ENCODE measurements around the gene ABCD2.

The ABCD2 gene

DNA sequence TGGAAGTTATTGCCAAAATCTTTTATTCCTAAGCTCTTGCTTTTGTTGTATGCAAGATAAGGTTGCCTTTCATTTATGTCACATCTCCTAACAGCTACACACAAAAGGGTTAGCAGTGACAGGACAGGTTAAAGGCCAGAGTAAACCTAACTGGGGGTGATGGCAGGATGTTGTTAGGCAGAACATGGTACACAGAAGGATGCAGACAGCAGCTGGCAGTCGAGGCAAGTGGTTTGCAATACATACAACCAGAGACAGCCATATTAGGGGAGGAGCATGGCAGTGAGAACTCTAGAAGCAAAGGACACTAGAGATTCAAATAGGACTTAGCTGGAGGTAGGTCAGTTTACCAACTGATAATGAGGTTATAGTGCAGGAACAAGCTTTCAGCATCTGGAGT, 2.7 kb upstream of the ABCD2 start:
- ChIA-PET POLR2A (ENCODE audit: low non-redundant PET) (no interaction called here), CTCF (interaction anchor here (0.6 kb wide), 1 partner anchor 204 kb away, joined by 3 read pairs; no protein-coding TSS in a partner anchor)
- no peak overlapping the region for H3K27ac ChIP-seq
- TF ChIP-seq, protein P1, sequence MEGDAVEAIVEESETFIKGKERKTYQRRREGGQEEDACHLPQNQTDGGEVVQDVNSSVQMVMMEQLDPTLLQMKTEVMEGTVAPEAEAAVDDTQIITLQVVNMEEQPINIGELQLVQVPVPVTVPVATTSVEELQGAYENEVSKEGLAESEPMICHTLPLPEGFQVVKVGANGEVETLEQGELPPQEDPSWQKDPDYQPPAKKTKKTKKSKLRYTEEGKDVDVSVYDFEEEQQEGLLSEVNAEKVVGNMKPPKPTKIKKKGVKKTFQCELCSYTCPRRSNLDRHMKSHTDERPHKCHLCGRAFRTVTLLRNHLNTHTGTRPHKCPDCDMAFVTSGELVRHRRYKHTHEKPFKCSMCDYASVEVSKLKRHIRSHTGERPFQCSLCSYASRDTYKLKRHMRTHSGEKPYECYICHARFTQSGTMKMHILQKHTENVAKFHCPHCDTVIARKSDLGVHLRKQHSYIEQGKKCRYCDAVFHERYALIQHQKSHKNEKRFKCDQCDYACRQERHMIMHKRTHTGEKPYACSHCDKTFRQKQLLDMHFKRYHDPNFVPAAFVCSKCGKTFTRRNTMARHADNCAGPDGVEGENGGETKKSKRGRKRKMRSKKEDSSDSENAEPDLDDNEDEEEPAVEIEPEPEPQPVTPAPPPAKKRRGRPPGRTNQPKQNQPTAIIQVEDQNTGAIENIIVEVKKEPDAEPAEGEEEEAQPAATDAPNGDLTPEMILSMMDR (conservative IDR thresholded peaks at IDR 0.05; ENCODE audit: low read depth): no peak
- no peak for DNase-seq (ENCODE audit: low spot score)

DNA sequence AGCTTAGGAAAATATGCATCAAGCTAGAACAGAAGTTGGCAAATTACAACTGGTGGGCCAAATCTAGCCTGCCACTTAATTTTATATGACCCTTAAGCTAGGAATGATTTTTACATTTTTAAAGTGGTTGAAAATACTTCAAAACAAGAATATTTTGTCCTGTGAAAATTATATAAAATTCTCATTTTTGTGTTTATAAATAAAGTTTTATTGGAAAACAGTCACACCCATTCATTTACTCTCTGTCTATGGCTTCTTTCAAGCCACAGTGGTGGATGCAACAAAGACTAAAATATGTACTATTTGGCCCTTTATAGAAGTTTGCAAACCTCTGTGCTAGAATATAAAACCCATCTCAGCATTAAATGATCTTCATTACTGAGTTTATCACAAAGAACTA, 2.1 kb upstream of the ABCD2 start:
- DNase-seq (ENCODE audit: low spot score): no peak
- CTCF ChIA-PET: no interaction called here
- H3K27ac ChIP-seq: no peak overlapping the region
- TF ChIP-seq, protein P1 (conservative IDR thresholded peaks at IDR 0.05; ENCODE audit: low read depth): no peak
- POLR2A ChIA-PET (ENCODE audit: low non-redundant PET): no interaction called here

DNA sequence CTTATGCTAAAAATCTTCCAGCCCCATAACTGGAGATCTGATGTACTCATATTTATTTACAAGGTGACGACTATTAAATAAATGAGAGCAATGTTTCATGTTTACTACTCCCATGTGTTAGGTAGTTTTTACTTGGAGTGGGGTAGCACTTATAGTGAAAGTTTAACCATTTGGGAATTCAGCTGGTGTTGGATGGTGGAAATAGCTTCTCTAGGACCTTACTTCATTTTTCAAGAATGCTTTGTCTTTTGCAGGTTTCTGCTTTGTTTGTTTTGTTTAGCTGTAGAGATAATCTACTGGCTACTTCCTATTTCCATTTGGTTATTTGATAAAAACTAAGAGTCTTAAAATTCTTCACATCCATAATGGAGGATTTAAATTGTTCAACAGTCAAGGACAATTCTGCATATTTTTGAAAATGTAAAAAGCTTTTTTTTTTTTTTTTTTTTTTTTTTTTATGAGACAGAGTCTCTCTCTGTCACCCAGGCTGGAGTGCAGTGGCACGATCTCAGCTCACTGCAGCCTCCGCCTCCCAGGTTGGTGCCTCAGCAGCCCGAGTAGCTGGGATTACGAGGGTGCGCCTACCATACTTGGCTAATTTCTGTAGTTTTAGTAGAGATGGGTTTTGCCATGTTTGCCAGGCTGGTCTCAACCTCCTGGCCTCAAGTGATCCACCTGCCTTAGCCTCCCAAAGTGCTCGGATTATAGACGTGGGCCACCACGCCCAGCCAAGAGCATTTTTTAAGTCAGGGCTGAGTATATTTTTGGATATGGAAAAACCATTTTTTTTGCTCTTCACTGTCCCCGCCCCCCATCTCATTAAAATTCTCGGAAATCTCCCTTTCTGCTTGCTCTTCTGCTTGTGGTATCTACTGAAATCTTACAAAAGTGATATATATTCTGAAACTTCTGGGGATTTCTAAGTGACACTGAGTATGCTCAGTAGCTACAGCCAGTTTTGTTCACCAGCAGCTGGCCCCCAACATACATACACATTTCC, 1.4 kb upstream of the ABCD2 start:
- POLR2A ChIA-PET (ENCODE audit: low non-redundant PET): no interaction called here
- DNase-seq (ENCODE audit: low spot score): no peak
- TF ChIP-seq, protein P1 (conservative IDR thresholded peaks at IDR 0.05; ENCODE audit: low read depth): no peak
- CTCF ChIA-PET: interaction anchor here (0.6 kb wide), 1 partner anchor 50 kb away, joined by 4 read pairs; no protein-coding TSS in a partner anchor
- H3K27ac ChIP-seq: no peak overlapping the region

DNA sequence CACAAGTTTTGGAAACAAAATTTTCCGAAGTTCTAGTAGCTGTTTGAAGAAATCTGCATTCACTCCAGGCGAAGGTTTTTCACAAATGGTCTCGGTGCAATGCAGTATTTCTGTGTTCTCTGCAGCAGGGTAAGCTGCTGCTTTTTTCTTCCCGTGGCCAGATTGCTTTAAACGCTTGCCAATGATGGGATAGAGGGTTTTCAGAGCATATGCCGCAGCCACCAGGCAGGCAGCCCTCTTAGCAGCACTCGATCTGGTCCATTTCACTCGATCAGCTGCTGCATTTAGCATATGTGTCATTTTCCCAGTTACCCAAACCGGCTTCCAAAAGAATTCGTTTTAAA, 315 bp downstream of the ABCD2 start:
- peak overlapping the region; percentile 61 for H3K27ac ChIP-seq
- CTCF ChIA-PET: no interaction called here
- POLR2A ChIA-PET (ENCODE audit: low non-redundant PET): no interaction called here
- TF ChIP-seq, protein P1 (conservative IDR thresholded peaks at IDR 0.05; ENCODE audit: low read depth): no peak
- DNase-seq (ENCODE audit: low spot score): no peak

DNA sequence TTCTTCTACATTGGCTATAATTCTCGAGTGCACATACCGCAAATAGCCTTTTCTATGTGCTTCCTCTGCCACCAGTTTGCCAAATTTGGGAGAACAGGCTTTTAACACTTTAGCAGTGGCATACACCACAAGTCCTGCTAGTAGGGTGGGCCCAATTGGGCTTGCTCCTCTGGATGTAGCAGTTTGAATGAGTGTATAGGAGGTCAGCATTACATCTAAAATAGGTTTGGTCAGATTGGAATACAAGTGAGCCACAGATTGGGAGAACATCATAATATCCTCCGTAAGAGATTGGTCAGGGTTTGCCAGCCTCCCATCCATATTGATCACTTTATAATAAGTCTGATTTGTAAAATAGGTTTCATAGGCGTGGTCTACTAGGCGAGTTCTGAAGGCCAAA, 902 bp downstream of the ABCD2 start:
- ChIA-PET POLR2A (ENCODE audit: low non-redundant PET) (no interaction called here), CTCF (no interaction called here)
- H3K27ac ChIP-seq: no peak overlapping the region
- no peak for DNase-seq (ENCODE audit: low spot score)
- TF ChIP-seq, protein P1 (conservative IDR thresholded peaks at IDR 0.05; ENCODE audit: low read depth): no peak

DNA sequence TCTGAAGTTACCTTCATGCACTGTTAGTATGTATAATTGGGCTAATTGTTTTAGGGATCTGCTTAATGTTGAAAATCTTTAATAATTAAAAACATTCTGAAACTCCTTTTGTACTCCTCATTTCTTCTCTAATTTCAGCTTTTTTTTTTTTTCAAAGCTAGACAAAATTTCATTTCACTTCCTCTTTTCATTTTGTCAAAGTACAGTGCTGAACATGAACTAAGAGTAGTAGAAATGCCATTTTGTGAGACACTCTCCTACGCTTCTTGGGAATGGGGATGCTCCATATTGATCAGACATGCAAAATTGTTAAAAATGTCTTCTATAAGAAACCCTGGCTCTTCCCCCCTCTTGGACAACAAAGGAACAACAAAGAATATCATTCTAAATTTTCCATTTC, 1.7 kb downstream of the ABCD2 start:
- CTCF ChIA-PET: no interaction called here
- TF ChIP-seq, protein P1 (conservative IDR thresholded peaks at IDR 0.05; ENCODE audit: low read depth): no peak
- POLR2A ChIA-PET (ENCODE audit: low non-redundant PET): no interaction called here
- H3K27ac ChIP-seq: no peak overlapping the region
- DNase-seq (ENCODE audit: low spot score): no peak
